GM21367 (cell line): Measurements from ENCODE around the gene SLX9.

Experiments used
- ATAC-seq: cut with Tn5 transposase; IDR thresholded peaks from one replicate; pipeline ENCODE4 v1.9.1; 2021; ENCODE audit not compliant: unreplicated experiment

Gene SLX9

DNA sequence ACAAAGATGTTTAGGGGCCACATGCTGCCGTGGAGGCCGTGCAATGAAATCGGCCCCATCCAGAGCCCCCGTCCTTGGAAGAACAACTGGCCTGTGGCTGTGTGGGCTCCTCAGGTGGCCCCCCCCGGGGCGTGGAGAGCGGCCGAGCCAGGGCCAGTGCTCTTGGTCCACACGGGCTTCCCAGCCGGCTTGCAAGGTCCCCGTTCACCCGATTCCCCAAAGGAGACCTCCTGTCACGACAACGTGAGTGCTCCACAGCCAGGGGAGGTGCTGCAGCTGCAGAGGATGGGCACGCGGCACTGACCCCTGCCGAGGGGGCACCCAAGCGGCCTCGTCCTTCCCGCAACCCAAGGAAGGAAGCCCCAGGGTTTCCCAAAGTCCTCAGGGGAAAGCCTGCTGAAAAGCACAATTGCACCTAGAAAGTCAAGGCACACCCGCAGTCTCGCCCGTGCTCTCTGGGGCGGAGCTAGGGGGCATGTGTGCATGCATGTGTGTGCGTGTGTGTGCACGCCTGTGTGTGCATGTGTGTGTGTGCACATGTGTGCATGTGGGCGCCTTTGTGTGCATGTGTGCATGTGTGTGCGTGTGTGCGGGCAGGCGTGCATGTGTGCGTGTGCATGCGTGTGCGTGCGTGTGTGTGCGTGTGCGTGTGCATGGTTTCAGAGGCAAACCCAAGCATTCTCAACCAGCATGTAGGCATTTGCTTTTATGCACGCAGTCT is 48.2 kb downstream of the SLX9 start:
- ATAC-seq = no peak

DNA sequence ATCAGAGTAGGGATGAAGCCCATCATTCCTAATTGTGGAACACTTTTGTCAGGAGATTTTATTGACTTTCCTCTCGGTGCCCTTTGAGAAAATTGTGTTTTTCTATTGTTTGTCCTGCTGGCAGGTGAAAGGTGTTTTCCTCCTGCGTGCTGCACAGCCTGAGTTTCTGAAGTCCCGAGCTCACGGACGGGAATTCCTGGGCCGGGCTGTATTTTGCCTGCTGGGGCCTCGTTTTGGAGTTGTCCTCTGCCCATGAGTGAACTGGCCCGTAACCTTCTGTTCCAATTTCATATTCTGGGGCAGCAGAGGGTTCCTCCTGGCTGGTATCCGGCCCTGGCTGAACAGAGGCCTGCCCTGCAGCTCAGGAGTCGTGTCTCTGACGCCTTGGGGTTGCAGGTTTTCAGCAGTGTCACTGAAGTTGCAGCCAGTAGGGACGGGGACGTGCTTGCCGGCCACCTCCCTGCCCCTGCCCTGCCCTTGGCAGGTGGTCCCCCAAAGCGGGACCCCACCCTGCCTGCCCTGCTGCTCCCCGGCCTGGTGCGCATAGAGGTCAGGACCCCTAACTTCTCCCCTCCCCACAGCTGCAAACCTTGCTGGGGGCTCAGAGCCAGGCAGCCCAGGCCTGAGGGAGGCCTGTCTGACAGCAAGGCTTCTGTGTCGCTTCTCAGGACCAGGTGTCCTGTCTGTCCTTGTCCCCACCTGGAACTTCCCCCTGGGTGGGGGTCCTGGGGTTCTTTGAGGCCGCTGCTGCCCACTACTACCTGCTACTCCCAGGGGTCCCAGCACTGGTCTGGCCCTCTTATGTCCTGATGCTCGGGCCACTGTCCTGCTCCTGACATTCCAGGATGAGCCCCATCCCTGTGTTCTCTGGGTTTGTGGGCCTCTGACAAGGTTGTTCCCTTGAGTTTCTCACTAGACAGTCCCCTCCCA is 49.0 kb downstream of the SLX9 start:
- no peak for ATAC-seq

DNA sequence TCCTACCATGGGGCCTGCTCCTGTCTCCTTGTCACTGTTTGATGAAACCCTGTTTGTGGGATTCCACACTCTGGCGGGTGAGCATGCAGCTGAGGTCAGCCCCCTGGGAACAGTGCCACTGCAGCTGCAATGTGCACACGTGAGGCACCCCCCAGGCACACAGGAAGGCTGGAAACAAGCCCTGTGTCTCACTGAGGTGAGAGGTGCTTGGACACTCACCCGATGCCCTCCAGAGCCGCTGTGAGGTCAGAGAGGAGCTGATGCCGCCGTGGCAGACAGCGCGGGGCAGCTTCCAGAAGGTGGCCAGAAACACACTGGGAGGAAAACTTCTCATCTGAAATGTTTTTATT is 49.7 kb downstream of the SLX9 start:
- no peak for ATAC-seq

DNA sequence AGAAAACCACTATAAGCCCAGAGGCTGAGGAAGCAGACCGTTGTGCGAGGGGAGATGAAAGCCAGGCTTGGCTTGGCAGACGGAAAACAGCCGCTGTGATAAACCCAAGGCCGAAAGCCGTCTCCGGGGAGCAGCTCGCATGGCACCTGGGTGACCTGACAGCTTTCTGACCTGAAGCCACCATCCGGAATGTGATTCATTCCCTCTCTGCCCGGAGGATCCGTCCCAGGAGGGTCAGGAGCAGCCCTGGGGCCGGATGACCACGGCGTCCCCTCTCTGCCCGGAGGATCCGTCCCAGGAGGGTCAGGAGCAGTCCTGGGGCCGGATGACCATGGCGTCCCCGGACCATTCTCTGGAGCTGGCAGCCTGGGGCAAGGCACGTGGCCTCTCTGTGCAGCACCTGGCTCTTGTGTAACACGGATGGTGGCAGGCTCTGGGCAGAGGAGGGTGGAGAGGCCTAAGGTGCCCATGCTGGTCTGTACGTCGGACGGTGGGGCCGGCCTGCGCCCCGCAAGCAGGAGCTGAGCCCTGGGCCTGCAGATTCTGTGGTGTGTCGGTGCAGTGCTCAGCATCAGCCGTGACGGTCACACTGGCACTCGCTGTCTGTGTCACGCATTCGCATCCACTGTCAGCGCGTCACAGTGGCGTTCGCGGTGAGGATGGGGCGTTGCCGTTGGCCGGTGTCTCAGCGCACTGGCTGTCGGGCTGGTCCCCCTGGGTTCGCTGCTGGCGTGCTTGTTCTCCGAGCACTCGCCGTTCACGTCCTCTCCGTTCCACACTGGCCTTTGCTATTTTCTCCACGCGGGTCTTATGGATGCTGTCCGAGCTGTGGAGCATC is 50.3 kb downstream of the SLX9 start:
- ATAC-seq = no peak

DNA sequence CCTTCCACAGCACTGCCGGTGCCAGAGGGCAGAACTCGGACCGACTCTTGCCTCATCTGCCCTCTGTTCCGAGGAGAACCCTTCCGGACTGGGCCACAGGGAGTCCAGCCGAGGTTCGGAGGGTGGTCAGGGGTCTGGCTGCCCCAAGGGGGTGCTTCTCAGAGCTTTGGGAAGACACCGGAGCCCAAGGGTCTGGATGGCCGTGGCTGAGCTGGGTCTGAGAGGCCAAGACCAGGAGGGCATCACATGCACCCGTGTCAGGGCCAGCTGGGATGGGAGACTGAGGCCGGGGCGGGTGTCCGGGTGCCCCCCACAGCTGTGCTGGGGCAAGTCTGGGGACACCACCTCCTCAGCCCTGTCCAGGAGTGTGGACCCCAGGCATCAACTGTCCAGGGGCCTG is 51.1 kb downstream of the SLX9 start:
- ATAC-seq = no peak

DNA sequence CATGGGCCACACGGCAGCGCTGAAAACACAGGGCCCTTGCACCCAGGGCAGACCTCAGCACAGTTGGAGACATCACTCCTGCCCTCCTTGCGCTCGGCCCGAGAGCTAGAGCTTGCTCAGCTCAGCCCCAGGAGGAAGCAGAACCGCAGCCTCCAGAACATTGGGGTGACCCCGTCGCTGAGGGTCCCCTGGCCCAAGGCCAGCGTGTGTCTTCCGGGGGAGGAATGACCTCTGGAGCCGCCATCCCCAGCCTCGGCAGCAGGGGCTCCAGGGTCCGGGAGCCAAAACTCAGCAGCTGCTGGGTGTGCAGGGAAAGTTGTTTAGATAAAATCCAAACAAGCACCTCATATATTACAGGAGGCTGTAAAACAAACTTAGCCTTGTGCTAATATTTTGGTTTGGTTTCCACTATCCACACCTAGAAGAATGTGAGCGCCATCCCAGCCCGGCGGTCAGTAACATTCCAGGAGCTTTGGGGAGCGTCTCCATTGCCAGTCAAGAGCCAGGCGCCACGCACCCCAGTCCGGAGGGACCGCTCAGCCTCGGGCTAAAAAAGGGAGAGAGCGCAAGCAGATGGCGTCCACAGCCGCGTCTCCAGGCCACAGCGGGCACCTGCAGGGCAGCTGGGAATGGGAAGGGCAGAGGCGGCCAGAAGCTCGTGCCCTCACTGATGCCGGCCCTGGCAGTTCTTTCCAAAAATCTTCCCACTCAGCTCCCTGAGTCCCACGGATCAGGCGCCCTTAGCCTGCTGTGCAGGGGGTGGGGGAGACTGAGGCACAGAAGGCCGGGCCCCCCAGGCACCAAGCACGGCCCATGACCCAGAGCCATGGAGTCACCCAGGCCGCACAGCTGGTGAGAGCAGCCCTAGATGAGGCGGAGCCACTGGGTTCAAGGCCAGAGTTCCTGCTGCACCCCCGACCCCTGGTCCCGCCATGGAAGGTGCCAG is 52.0 kb downstream of the SLX9 start:
- no peak for ATAC-seq

DNA sequence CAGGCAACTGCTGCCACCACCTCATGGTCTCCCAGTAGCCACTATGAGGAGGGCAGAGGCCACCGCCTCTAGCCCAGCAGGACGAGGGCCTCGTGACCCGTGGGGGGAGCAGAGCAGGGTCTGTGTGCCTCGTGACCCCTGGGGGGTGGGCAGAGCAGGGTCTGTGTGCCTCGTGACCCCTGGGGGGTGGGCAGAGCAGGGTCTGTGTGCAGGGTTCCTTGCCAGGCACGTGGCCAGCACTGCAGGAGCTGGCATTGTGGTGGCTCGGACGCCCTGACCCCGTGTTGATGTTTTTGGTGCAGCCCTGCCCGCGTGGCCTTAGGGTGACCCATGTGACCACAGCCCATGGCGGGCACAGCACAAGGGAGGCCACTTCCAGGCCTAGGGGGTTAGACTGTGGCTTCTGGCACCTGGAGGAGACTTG is 52.8 kb downstream of the SLX9 start:
- ATAC-seq = no peak

DNA sequence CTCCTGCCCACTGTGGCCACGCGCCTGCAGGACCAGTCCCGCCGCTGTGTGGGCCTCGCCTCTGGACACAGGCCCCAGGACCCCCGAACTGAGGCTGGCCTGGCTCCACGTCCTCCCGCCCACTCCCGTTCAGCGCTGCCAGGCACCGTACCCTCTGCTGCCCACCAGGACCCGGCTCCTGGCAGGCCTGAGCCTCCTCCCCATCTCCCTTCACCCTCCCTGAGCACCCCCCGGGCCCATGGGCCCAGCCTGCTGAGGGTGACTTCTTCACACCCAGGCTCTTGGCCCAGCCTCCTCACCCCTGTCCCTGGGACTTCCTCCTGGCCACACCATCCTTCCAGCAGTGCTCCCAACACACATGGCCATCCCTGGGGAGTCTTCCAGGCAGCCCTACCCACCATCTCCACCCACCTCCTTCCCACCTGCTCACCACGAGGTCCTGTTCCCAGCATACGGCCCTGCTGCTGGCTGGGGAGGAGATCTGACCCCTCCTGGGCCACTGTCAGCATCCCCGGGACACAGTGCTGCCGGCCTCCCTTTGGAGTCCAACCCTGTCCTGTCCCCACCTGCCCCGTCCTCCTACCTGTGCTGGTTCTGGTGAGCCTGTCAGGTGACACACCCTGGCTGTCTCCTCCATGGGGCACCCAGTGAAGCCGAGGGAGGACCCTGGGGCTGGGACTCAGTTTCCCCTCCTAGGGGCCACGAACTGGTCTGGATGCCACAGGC is 53.7 kb downstream of the SLX9 start:
- ATAC-seq = no peak

DNA sequence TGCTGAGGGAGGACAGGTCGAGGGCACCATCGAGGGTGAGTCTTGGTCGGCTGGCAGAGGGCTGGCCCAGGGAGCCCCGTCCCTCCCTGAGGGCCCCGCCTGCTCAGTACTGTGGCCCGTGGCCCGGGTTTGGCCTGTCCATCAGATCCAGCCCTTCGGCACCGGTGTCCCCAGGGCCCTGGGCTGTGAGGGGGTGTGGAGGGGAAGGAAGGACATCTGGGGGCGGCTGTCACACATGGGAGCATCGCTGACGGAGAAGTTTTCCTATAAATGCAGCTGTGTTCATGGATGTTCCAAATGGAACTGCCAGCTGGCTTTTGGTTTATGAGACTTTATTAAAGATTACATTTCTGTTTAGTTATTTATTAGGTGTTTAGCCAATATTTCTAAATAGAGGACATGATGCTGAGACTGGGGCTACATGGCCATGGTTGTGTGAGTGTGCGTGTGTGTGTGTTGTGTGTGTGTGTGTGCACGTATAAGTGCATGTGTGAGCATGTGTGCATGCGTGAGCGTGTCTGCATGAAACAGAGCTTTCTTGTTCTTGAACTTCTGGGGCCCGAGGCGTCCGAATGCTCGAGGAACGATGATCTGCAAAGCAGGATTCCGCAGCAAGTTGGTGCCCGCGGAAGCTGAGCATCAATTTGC is 54.3 kb downstream of the SLX9 start:
- ATAC-seq = no peak

DNA sequence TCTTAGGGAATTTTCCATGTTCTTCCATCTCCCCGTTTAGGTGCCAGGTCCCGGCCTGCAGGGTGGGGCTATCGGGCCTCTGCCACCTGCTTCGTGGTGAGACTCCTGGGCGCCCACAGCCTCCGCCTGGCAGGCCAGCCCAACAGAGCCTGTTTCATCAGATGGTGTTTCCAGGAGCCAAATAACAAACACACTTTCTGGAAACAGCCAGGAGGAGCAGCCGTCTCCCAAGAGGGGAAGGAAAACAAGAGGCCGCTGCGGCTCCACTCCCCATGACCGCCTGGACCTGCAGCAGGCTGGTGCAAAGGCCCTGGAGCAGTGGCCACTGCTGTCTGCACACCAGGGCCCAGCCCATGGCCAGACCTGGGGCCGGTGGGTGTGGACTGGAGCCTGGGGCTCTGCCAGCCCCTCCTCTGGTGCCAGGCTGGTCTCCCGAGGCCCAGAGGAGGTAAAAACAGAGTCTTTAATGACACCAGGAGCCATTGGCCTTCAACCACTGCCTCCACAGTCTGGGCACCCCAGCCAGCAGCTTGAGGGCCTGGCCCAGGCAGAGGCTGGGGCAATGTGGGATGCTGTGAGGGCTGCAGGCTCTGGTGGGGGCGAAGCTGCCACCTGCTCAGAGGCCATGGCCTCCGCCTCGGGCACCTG is 55.0 kb downstream of the SLX9 start:
- no peak for ATAC-seq

DNA sequence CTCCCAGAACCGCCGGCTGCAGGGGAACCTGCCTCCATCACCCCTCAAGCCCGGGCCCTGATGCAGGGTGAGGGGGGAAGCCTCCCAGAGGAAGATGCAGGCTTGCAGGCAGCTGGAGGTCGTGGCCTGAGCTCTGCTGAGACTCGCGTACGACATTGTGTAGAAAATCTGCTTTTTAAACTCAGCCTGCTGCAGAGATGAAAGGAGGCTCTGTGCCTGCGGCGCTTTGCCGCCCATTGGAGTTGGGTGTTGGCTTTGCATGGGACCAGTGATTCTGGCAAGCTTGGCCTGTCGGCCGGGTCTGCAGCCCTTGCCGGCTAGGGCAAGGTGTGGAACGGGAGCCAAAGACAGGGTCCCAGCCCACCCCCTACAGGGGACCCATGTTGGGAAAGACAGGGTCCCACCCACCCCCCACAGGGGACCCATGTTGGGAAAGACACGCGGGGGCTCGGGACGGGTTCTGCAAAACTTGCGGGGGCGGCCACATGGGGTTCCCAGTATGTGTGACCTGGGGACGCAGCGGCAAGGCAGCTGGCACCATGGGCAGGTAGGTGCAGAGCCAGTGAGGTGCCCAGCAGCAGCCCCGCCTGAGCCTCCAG is 55.6 kb downstream of the SLX9 start:
- ATAC-seq = no peak

DNA sequence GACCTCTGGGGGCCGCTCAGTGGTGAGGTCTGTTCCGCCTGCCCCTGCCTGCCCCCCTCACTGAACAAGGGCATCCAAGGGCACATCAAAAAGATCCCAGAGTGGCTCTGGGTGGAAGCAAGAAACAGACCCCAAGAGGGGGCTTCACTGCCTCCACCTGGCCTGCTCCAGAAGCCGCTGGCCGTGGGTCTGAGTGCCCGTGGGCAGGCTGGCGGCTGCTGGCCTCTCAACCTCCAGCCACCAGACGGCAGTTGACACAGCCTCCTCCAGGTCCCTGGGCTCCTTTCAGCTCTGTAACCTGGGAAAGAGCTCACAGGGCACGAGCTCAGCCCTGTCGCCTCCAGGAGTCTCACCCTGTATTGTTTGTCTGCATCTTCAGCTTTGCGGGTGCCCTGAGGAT is 56.3 kb downstream of the SLX9 start:
- ATAC-seq = no peak

DNA sequence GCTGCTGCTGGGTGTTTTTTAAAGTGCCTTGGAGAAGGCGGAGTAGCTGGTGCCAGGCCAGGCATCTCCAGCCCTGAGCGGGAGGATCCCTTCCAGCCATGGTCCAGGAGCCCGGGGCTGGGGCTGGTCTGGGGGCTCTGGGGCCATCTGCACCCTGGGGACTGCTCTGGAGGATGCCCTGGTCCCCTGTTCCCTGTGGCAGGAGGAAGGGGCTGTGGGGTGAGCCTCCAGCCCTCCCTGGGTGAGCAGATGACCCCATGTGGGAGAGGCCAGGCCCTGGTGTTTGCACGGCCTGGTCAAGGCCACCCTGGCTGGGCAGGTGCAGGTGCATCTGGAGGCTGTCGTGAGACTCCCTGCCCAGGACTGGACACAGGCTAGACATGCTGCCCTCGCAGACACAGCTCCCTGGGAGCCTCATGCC is 56.7 kb downstream of the SLX9 start:
- ATAC-seq = no peak

DNA sequence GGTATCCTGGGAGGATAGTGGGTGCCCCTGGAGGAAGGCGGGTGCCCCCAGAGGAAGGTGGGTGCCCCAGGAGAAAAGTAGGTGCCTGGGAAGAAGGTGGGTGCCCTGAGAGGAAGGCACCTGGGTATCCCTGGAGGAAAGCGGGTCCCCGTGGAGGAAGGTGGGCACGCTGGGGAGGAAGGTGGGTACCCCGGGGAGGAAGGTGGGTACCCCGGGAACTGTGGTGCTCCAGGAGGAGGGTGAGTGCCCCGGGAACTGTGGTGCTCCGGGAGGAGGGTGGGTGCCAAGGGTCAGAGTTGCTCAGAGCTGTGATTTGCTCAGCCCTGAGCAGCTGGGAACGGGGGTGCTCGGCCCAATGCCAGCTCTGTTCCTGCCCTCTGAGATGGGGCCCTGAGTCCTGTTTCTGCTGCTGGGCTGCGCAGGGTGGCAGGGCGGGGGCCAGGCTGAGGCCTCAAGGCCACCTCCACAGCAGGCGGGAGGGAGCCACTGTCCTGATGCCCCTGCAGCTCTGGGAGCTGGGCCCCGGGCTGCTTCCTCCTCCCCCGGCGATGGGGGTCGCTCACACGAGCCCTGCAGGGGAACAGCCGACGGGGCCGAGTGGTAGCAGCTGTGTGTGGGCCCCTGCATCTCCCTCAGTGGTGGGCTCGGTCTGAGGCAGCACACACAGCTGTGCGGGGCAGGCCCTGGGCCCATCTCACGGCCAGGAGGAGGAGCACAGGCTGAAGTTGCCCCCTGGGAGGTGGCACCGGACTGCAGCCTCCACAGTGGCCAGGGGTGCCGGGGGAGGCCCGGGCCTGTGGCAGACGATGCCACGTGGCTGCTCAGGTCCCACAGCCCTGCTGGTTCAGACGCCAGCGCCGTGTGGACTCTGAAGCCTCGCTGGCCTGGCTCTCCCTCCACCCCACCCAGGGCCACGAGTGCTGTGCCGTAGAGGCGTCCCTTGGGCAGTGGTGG is 57.4 kb downstream of the SLX9 start:
- no peak for ATAC-seq

DNA sequence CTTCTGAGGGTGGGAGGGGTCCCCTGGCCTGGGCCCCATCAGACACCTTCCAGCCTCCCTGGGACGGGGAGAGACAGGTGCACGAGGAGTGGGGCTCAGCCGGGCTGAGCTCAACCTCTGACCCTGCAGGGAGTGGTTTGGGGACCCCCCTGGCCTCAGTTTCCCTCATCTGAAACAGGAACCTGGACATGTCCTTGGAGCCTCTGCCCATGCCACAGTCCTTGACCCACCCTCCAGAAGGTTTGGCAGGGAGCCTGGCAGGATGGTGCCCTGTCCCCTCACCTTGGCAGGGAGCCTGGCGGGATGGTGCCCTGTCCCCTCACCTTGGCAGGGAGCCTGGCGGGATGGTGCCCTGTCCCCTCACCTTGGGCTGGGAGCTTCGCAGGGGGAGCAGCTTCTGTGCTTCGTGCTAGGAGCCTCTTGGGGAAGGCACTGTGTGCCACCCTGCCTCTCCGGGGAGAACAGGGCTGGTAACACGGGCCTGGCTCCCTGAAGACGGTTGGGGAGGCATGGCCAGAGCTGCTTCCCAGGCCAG is 58.3 kb downstream of the SLX9 start:
- ATAC-seq = no peak

DNA sequence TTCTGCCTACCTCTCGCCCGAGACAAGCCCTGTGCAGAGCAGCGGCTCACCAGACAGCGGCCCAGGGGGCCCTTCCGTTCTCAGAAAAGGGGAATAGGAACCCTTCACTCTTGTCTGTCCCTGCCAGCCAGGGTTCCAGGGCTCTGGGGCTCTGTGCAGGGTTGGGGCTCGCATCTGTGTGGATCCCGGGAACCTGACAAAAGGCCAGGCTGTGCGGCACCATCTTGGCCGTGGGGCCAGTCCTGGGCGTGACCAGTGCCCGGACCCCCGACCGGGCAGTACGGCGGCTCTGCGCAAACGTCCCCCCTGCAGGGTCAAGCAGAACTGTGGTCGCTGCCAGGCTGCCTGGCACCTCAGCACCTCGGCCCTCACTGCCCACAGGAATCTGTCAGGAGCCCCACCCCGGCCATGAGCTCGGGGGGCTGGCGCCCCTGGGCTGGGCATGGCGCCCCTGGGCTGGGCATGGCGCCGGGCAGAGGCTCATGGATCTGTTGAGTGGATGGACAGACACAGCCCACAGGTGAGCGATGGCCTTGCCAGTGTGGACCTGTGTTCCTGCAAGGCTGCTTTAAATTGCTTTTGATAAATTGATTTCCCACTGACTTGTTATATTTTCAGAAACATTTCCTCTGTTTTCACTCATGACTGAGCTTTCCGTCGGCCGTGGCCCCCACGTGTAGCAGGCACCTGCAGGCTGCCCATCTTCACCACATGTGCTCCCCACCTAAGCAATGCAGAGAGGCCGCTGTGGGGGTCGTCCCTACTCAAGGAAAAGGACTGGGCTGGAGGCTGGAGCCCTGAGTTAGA is 59.0 kb downstream of the SLX9 start:
- ATAC-seq = no peak
